ENCODE results near the gene ANXA2. TPM values are rescaled to one million over a fixed set of nuclear protein-coding genes. Genes with fewer than 3 reads are reported as not detected.

ANXA2 gene
- polyA plus RNA-seq, 1 of the 3 experiments (the other 2 are of a cell fraction): 4,669 TPM

GRCh38 chr15:60339236-60339635 lies 58.5 kb downstream of the ANXA2 start:
- H3K9me2 ChIP-seq: no peaks in the 10 kb centered on the region
- peaks cover 0 to 4% of the 10 kb centered on the region in 2 experiments; a peak in 1 of 4 replicates for H3K4me1 ChIP-seq (ENCODE audit: control insufficient read depth in 1 of 2, insufficient read depth in 2 of 2, low read depth in 1 of 2, low read length in 1 of 2)

GRCh38 chr15:60338810-60339209 lies 59.0 kb downstream of the ANXA2 start:
- Histone ChIP-seq H3K9me2 (no peaks in the 10 kb centered on the region), H3F3A (replicated peaks; ENCODE audit: insufficient read depth) (peaks cover 23% of the 10 kb centered on the region), H3K79me2 (ENCODE audit: insufficient read depth) (no peaks in the 10 kb centered on the region), H4K20me1 (ENCODE audit: insufficient read depth) (peaks cover 2% of the 10 kb centered on the region), H3K4me1 (ENCODE audit: control insufficient read depth in 1 of 2, insufficient read depth in 2 of 2, low read depth in 1 of 2, low read length in 1 of 2) (peaks cover 0 to 4% of the 10 kb centered on the region in 2 experiments; a peak in 1 of 4 replicates), H2AFZ (ENCODE audit: low read depth) (no peak overlapping the region), H3K27ac (ENCODE audit: low read depth in 2 of 2, low read length in 1 of 2) (no peak overlapping the region), H3K27me3 (ENCODE audit: insufficient read depth) (no peaks in the 10 kb centered on the region), H3K9ac (no peak overlapping the region), H3K4me3 (ENCODE audit: low read depth in 2 of 2, low read length in 1 of 2) (no peak overlapping the region), H3K4me2 (no peak overlapping the region), H3K36me3 (replicated peaks in 1 of 2; ENCODE audit: control insufficient read depth in 1 of 2, insufficient read depth in 2 of 2, low read length in 1 of 2) (no peaks in the 10 kb centered on the region), H3K9me3 (no peaks in the 10 kb centered on the region)
- DNase-seq: no peak
- ChIA-PET POLR2A (no interaction called here), CTCF (no interaction called here)
- TF ChIP-seq CTCF (IDR thresholded peaks at IDR 0.05) (no peak), MEF2A (IDR thresholded peaks at IDR 0.05; ENCODE audit: borderline replicate concordance, low read depth) (no peak), YY1 (IDR thresholded peaks at IDR 0.05; ENCODE audit: low read depth) (no peak), NFIC (IDR thresholded peaks at IDR 0.05; ENCODE audit: borderline replicate concordance) (no peak), TEAD4 (IDR thresholded peaks at IDR 0.05; ENCODE audit: borderline replicate concordance, insufficient read depth) (no peak), POLR2AphosphoS5 (IDR thresholded peaks at IDR 0.05; ENCODE audit: low read depth, low read length) (no peak)
- 86% methylated on average over 3 of the region's 3 CpGs for WGBS (ENCODE audit: low lambda C conversion rate)

More at GRCh38 chr15:60339236-60339635, 58.5 kb downstream of the ANXA2 start:
- H3K9me3 ChIP-seq: no peaks in the 10 kb centered on the region
- no peak overlapping the region for H2AFZ ChIP-seq (ENCODE audit: low read depth)
- peaks cover 27% of the 10 kb centered on the region for H3F3A ChIP-seq (replicated peaks; ENCODE audit: insufficient read depth)
- H3K4me2 ChIP-seq: no peak overlapping the region
- H3K79me2 ChIP-seq (ENCODE audit: insufficient read depth): no peaks in the 10 kb centered on the region
- 94% methylated on average over 9 of the region's 9 CpGs for WGBS (ENCODE audit: low lambda C conversion rate)
- no peak overlapping the region for H3K27ac ChIP-seq (ENCODE audit: low read depth in 2 of 2, low read length in 1 of 2)
- peaks cover under 1 to 2% of the 10 kb centered on the region in 2 experiments for H3K36me3 ChIP-seq (replicated peaks in 1 of 2; ENCODE audit: control insufficient read depth in 1 of 2, insufficient read depth in 2 of 2, low read length in 1 of 2)
- CTCF ChIA-PET: no interaction called here
- no peak overlapping the region for H3K9ac ChIP-seq
- H3K4me3 ChIP-seq (ENCODE audit: low read depth in 2 of 2, low read length in 1 of 2): no peak overlapping the region
- POLR2A ChIA-PET: no interaction called here
- H4K20me1 ChIP-seq (ENCODE audit: insufficient read depth): peaks cover 7% of the 10 kb centered on the region
- TF ChIP-seq ELF1 (IDR thresholded peaks at IDR 0.05): no peak
- TF ChIP-seq IRF3 (IDR thresholded peaks at IDR 0.05; ENCODE audit: low read depth, low read length): no peak
- no peak for TF ChIP-seq USF2 (IDR thresholded peaks at IDR 0.05; ENCODE audit: borderline replicate concordance, low read depth, low read length)
- no peak for TF ChIP-seq EZH2phosphoT487 (IDR thresholded peaks at IDR 0.05; ENCODE audit: borderline replicate concordance, low read depth)
- no peak for TF ChIP-seq MXI1 (IDR thresholded peaks at IDR 0.05; ENCODE audit: low read depth, low read length)
- TF ChIP-seq SIN3A (IDR thresholded peaks at IDR 0.05; ENCODE audit: borderline replicate concordance, low read depth, low read length): no peak
- TF ChIP-seq NRF1 (IDR thresholded peaks at IDR 0.05; ENCODE audit: low read depth, low read length): no peak
- no peak for TF ChIP-seq RFX5 (IDR thresholded peaks at IDR 0.05; ENCODE audit: low read length)
- no peak for TF ChIP-seq EP300 (IDR thresholded peaks at IDR 0.05; ENCODE audit: borderline replicate concordance in 1 of 2, low read depth in 1 of 2, low read length in 1 of 2)
- no peak for TF ChIP-seq ZBTB33 (IDR thresholded peaks at IDR 0.05; ENCODE audit: borderline replicate concordance, low read depth)
- TF ChIP-seq RCOR1 (IDR thresholded peaks at IDR 0.05; ENCODE audit: low read length): no peak
- no peak for TF ChIP-seq GABPA (IDR thresholded peaks at IDR 0.05; ENCODE audit: low read depth)
- no peak for DNase-seq
- no peaks in the 10 kb centered on the region for H3K27me3 ChIP-seq (ENCODE audit: insufficient read depth)
